Measurements from ENCODE around the gene TPBG. TPM values are rescaled to one million over a fixed set of nuclear protein-coding genes. Genes with fewer than 3 reads are reported as not detected.

TPBG gene
- total RNA-seq, result 10 to 100 TPM in 1 of 2 donors, 1 to 10 TPM in 1; 7.4 to 16.7 TPM

- peak in 1 of 2 donors; percentile 34 for TF ChIP-seq CTCF (IDR thresholded peaks at IDR 0.05)
- Histone ChIP-seq H3K27ac (peak within 1 kb of the TSS; percentile 65 to 72), H3K27me3 (no peaks in the 10 kb centered on the region), H3K36me3 (no peaks in the 10 kb centered on the region), H3K9me3 (no peaks in the 10 kb centered on the region), H3K4me3 (peak within 1 kb of the TSS; percentile 58 to 63), H3K4me1 (peaks cover 0 to 22% of the 10 kb centered on the region in 2 donors)
- DNase-seq (ENCODE audit: low spot score), result no peak
Measured at GRCh38 chr6:82363428-82364086, at the start of gene TPBG. TPBG (plus strand) TSS chr6:82363817; CDS start chr6:82364962, 1,145 bp downstream.

- H3K36me3 ChIP-seq, result no peaks in the 10 kb centered on the region
- H3K4me3 ChIP-seq, result no peak overlapping the region
- no peak overlapping the region for H3K27ac ChIP-seq
- no peak for DNase-seq (ENCODE audit: low spot score)
- no peak for TF ChIP-seq CTCF (IDR thresholded peaks at IDR 0.05)
- no peaks in the 10 kb centered on the region for H3K27me3 ChIP-seq
- H3K4me1 ChIP-seq, result no peaks in the 10 kb centered on the region
- peaks cover 0 to 6% of the 10 kb centered on the region in 2 donors for H3K9me3 ChIP-seq
Measured at GRCh38 chr6:82322386-82322785, 41.2 kb upstream of the TPBG start.

GRCh38 chr6:82329766-82330165 is 33.9 kb upstream of the TPBG start:
- TF ChIP-seq CTCF (IDR thresholded peaks at IDR 0.05), result no peak
- no peaks in the 10 kb centered on the region for H3K27me3 ChIP-seq
- no peaks in the 10 kb centered on the region for H3K4me1 ChIP-seq
- no peak overlapping the region for H3K27ac ChIP-seq
- no peak overlapping the region for H3K4me3 ChIP-seq
- H3K9me3 ChIP-seq, result no peaks in the 10 kb centered on the region
- no peak for DNase-seq (ENCODE audit: low spot score)
- H3K36me3 ChIP-seq, result no peaks in the 10 kb centered on the region

GRCh38 chr6:82330171-82330804 is 33.3 kb upstream of the TPBG start:
- TF ChIP-seq CTCF (IDR thresholded peaks at IDR 0.05), result no peak

GRCh38 chr6:82331031-82331773 is 32.4 kb upstream of the TPBG start:
- TF ChIP-seq CTCF (IDR thresholded peaks at IDR 0.05), result no peak
- H3K4me1 ChIP-seq, result no peaks in the 10 kb centered on the region

More at GRCh38 chr6:82330171-82330804, 33.3 kb upstream of the TPBG start:
- Histone ChIP-seq H3K9me3 (no peaks in the 10 kb centered on the region), H3K27me3 (no peaks in the 10 kb centered on the region), H3K36me3 (no peaks in the 10 kb centered on the region), H3K4me3 (no peak overlapping the region), H3K27ac (no peak overlapping the region), H3K4me1 (no peaks in the 10 kb centered on the region)
- DNase-seq (ENCODE audit: low spot score), result no peak

More at GRCh38 chr6:82331031-82331773, 32.4 kb upstream of the TPBG start:
- Histone ChIP-seq H3K27ac (no peak overlapping the region), H3K9me3 (no peaks in the 10 kb centered on the region), H3K36me3 (no peaks in the 10 kb centered on the region), H3K4me3 (no peak overlapping the region), H3K27me3 (no peaks in the 10 kb centered on the region)
- no peak for DNase-seq (ENCODE audit: low spot score)
